BE2C (cell line): ENCODE measurements around the gene MCC.

ENCODE experiments used
- DNase-seq: peaks from one replicate; pipeline ENCODE4 v3.0.0-alpha.2; 2020
- H3K27me3 ChIP-seq: fragments of 250-450 bp; sonication (Bioruptor Pico); 2 replicates; pipeline ENCODE4 v1.5.1; 2020; ENCODE audit warnings: mild to moderate bottlenecking
- H3K36me3 ChIP-seq: fragments of 250-450 bp; sonication (Bioruptor Pico); 2 replicates; pipeline ENCODE4 v1.5.1; 2020; ENCODE audit warnings: mild to moderate bottlenecking
- H3K4me1 ChIP-seq: fragments of 250-450 bp; sonication (Bioruptor Pico); 2 replicates; pipeline ENCODE4 v1.5.1; 2020
- H3K4me3 ChIP-seq: 2 replicates; pipeline ENCODE4 v1.5.1; 2011; ENCODE audit warnings: low read depth, low read length
- H3K9me3 ChIP-seq: fragments of 250-450 bp; sonication (Bioruptor Pico); 2 replicates; pipeline ENCODE4 v1.5.1; 2020
- CTCF ChIP-seq: IDR thresholded peaks from 2 replicates; pipeline ENCODE4 v1.5.1; 2012; ENCODE audit warnings: mild to moderate bottlenecking, low read depth, low read length

The MCC gene

GRCh38 chr5:113102121-113102531, 386.1 kb downstream of the MCC start:
- DNase-seq, result no peak
- no peak overlapping the region for H3K4me3 ChIP-seq
- TF ChIP-seq CTCF, result no peak
- no peaks in the 10 kb centered on the region for H3K27me3 ChIP-seq
- peaks cover 4% of the 10 kb centered on the region for H3K4me1 ChIP-seq
- no peaks in the 10 kb centered on the region for H3K9me3 ChIP-seq
- peaks cover 51% of the 10 kb centered on the region for H3K36me3 ChIP-seq

GRCh38 chr5:113100981-113101380, 387.3 kb downstream of the MCC start:
- no peak for DNase-seq
- no peak for TF ChIP-seq CTCF
- peaks cover 53% of the 10 kb centered on the region for H3K36me3 ChIP-seq

GRCh38 chr5:113099822-113100221, 388.4 kb downstream of the MCC start:
- H3K4me1 ChIP-seq, result no peaks in the 10 kb centered on the region; the same call in 1 of the 2 replicates
- no peak for DNase-seq
- no peak for TF ChIP-seq CTCF
- H3K36me3 ChIP-seq, result peaks cover 55% of the 10 kb centered on the region
- H3K9me3 ChIP-seq, result no peaks in the 10 kb centered on the region
- H3K4me3 ChIP-seq, result no peak overlapping the region
- no peaks in the 10 kb centered on the region for H3K27me3 ChIP-seq

More at GRCh38 chr5:113100981-113101380, 387.3 kb downstream of the MCC start:
- Histone ChIP-seq H3K4me1 (peaks cover 4% of the 10 kb centered on the region), H3K4me3 (no peak overlapping the region), H3K27me3 (no peaks in the 10 kb centered on the region), H3K9me3 (no peaks in the 10 kb centered on the region)

- no peak for TF ChIP-seq CTCF
- Histone ChIP-seq H3K9me3 (no peaks in the 10 kb centered on the region), H3K4me3 (no peak overlapping the region), H3K4me1 (peaks cover under 1% of the 10 kb centered on the region; the same call in 1 of the 2 replicates), H3K27me3 (no peaks in the 10 kb centered on the region), H3K36me3 (peaks cover 54% of the 10 kb centered on the region)
- DNase-seq, result no peak
These were observed 389.9 kb downstream of the MCC start for GRCh38 chr5:113098378-113098777.

- TF ChIP-seq CTCF, result no peak
- H3K4me1 ChIP-seq, result peaks cover 13% of the 10 kb centered on the region; the same call in 1 of the 2 replicates
- H3K4me3 ChIP-seq, result no peak overlapping the region
- no peaks in the 10 kb centered on the region for H3K27me3 ChIP-seq
- no peak for DNase-seq
- peaks cover 35% of the 10 kb centered on the region for H3K36me3 ChIP-seq
- no peaks in the 10 kb centered on the region for H3K9me3 ChIP-seq
These were observed 392.4 kb downstream of the MCC start for GRCh38 chr5:113095831-113096230.

- no peaks in the 10 kb centered on the region for H3K9me3 ChIP-seq
- no peak for TF ChIP-seq CTCF
- peaks cover 44% of the 10 kb centered on the region for H3K36me3 ChIP-seq
- DNase-seq, result no peak
- peaks cover 21% of the 10 kb centered on the region; the same call in 1 of the 2 replicates for H3K4me1 ChIP-seq
- no peak overlapping the region for H3K4me3 ChIP-seq
- H3K27me3 ChIP-seq, result no peaks in the 10 kb centered on the region
These were observed 394.7 kb downstream of the MCC start for GRCh38 chr5:113093558-113093957.
